ENCODE measurements around the gene CHMP1B. TPM values are rescaled to one million over a fixed set of nuclear protein-coding genes. Genes with fewer than 3 reads are reported as not detected.

CHMP1B gene
- total and polyA plus RNA-seq, 9 of the 15 experiments (the other 6 are each of a cell fraction or from before 2014, with no cell fraction given): 12.3 to 29.9 (median 19.0) TPM

GRCh38 chr18:11873670-11874340, 22.6 kb downstream of the CHMP1B start:
- Histone ChIP-seq H3K9me1 (ENCODE audit: control insufficient read depth, insufficient read depth, low read length) (no peaks in the 10 kb centered on the region), H3K4me3 (no peak overlapping the region), H3K4me2 (ENCODE audit: insufficient read depth, low read length) (no peak overlapping the region), H3K9me3 (replicated peaks; ENCODE audit: control insufficient read depth, insufficient read depth, low read depth, low read length) (no peaks in the 10 kb centered on the region; the same call in 1 of the 2 replicates), H3K27ac (ENCODE audit: extremely low read depth, low read depth, low read length) (no peak overlapping the region), H2AFZ (ENCODE audit: low read depth, low read length) (no peak overlapping the region), H3K9ac (ENCODE audit: insufficient read depth in 1 of 2, low read depth in 2 of 2, low read length in 2 of 2) (no peak overlapping the region), H3K4me1 (replicated peaks in 1 of 2; ENCODE audit: control insufficient read depth in 2 of 2, insufficient read depth in 2 of 2, low read length in 2 of 2) (peaks cover 0 to 3% of the 10 kb centered on the region in 2 experiments; a peak in 1 of 5 replicates), H3K27me3 (ENCODE audit: control insufficient read depth in 2 of 2, insufficient read depth in 2 of 2, low read length in 2 of 2) (peaks cover 0 to 17% of the 10 kb centered on the region in 2 experiments; a peak in 3 of 5 replicates), H3K36me3 (ENCODE audit: control insufficient read depth, insufficient read depth, low read length) (no peaks in the 10 kb centered on the region), H4K20me1 (replicated peaks; ENCODE audit: control insufficient read depth, insufficient read depth, low read length) (no peaks in the 10 kb centered on the region), H3K79me2 (ENCODE audit: control insufficient read depth, insufficient read depth, low read length) (no peaks in the 10 kb centered on the region)
- FAIRE-seq: no peak
- in situ Hi-C loops (cut with MboI): no loop called here
- intact Hi-C loops (cut with micrococcal nuclease): loop anchor here (1.0 to 5.0 kb wide), 2 partner anchors 165 to 217 kb away; no protein-coding TSS in a partner anchor
- ChIA-PET CTCF (ENCODE audit: low intra/inter-chr PET ratio) (interaction anchor here (0.9 to 2.3 kb wide), 2 partner anchors 141 kb away, joined by 3 to 22 read pairs; no protein-coding TSS in a partner anchor), POLR2A (interaction anchor here (0.6 to 1.0 kb wide), 2 partner anchors 15 to 511 kb away, joined by 3 read pairs; no protein-coding TSS in a partner anchor)
- DNase-seq (ENCODE audit: extremely low read depth in 1 of 4, low spot score in 3 of 4): no peak
- 16% methylated on average over 15 of the region's 15 CpGs for WGBS (ENCODE audit: insufficient coverage, low coverage, missing lambda C conversion rate)
- no peak for ATAC-seq
- no TSS peak for BruUV-seq (replicated peaks)
- TF ChIP-seq REST (IDR thresholded peaks at IDR 0.05; ENCODE audit: borderline replicate concordance) (no peak), REST (CRISPR knock-in tag; IDR thresholded peaks at IDR 0.05; ENCODE audit: low read depth) (no peak), MEIS2 (IDR thresholded peaks at IDR 0.05; ENCODE audit: partially characterized antibody) (no peak), FOXP4 (CRISPR knock-in tag; IDR thresholded peaks at IDR 0.05; ENCODE audit: borderline replicate concordance) (no peak), CTCF (IDR thresholded peaks at IDR 0.05 in 2 of 3, conservative IDR thresholded peaks at IDR 0.05 in 1 of 3; ENCODE audit: insufficient read depth in 2 of 3, low read depth in 1 of 3, low read length in 3 of 3) (no peak), ERF (CRISPR knock-in tag; IDR thresholded peaks at IDR 0.05) (no peak), RBM15 (IDR thresholded peaks at IDR 0.05; ENCODE audit: insufficient read depth, low read length) (no peak), MEF2A (IDR thresholded peaks at IDR 0.05; ENCODE audit: control insufficient read depth, low read depth, low read length) (no peak), NFIC (IDR thresholded peaks at IDR 0.05) (no peak)
